Stimulated activated CD8-positive, alpha-beta memory T cell treated with anti-CD3 and anti-CD28 coated beads, Interleukin-12 subunit alpha, Interleukin-12 subunit beta, amount 100 ng/mL, for 24 hours (primary cell): Measurements from ENCODE around the gene SMIM15.
"Not testable (repeated sequence)": the region's sequence is repeated elsewhere in the genome, so short reads cannot be mapped to it uniquely, and the experiment has no call there.

Source experiments
- DNase-seq: peaks from one replicate; pipeline ENCODE4 v3.0.0-alpha.2; 2020; ENCODE audit errors: extremely low read depth

SMIM15 gene

DNA sequence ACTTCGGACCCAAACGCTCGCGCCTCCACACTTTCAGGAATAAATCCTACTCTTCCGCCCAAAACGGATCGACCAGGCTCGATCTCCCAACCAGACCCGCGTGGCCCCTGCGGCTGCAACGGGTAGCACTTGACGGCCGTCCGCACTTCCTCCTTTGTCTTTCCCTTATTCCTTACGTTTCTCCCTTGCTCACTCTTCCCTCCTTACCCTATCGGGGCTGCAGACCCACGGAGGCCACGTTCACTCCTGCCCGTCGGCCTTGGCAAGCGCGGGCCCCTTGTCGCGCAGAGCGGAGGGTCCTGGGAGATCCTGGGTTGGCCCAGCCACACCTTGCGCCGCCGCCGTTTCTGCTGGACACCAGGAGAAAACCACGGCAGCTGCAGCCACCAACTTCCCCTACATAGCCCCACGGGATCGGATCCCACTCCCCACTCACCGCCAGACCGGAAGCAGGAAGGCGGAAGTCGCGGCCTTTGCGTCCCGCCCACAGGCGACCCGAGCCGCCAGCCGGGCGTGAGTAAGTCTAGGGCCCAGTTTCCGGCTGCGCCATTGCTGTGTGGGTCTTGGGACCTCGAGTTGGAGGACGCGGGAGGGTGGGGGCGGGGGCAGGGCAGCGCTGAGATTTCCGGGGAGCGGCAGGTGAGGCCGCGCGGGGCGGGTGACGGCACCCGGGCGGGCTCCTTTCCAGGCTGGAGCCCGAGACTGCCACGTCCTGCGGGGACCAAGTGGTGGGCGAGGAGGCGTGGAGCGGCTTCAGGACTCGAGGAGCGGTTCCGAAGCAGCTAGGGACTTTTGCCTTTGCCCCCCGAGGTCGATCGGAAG, at the start of gene SMIM15:
Gene SMIM15, minus strand, starts transcription at position 459 of the 822 bp plus-strand sequence. CDS start 2,297 bp downstream, outside the sequence.
- DNase-seq = peak; percentile 59

GRCh38 chr5:61207884-61208283, 45.6 kb upstream of the SMIM15 start:
- no peak for DNase-seq

- DNase-seq = no peak
Observed at GRCh38 chr5:61205013-61205412, 42.7 kb upstream of the SMIM15 start.

- no peak for DNase-seq
Observed at GRCh38 chr5:61202213-61202612, 39.9 kb upstream of the SMIM15 start.

GRCh38 chr5:61200582-61201155, 38.4 kb upstream of the SMIM15 start:
- DNase-seq = no peak

DNA sequence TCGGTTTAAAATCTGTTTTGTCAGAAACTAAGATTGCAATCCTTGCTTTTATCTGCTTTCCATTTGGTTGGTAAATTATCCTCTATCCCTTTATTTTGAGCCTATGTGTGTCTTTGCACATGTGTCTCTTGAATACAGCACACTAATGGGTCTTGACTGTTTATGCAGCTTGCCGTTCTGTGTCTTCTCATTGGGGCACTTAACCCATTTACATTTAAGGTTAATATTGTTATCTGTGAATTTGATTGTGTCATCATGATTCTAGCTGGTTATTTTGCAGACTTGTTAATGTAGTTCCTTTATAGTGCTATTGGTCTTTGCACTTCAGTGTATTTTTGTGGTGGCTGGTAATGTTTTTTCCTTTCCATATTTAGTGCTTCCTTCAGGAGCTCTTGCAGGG, 36.3 kb upstream of the SMIM15 start:
- DNase-seq = no peak

DNA sequence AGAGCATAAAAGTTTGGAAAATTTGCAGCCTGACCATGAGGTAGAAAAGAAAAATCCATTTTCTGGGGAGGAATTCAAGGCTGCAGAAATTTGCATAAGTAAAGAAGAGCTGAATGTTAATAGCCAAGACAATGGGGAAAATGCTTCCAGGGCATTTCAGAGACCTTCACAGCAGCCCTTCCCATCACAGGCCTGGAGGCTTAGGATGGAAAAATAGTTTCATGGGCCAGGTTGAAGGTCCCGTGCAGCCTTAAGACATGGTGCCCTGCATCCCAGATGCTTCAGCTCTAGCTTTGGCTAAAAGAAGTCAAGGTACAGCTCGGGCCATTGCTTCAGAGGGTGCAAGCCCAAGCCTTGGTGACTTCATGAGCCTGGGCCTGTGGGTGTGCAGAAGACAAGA, 25.6 kb upstream of the SMIM15 start:
- DNase-seq = not testable (repeated sequence)

DNA sequence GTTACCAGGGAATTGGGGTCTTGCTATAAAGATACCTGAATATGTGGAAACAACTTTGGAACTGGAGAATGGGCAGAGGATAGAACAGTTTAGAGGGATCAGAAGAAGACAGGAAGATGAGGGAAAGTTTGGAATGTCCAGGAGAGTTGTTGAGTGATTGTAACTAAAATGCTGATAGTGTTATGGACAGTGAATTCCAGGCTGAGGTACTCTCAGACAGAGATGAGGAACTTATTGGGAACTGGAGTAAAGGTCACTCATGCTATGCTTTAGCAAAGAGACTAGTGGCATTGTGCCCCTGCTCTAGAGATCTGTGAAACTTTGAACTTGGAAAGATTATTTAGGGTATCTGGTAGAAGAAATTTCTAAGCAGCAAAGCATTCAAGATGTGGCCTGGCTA, 25.1 kb upstream of the SMIM15 start:
- DNase-seq = not testable (repeated sequence)

DNA sequence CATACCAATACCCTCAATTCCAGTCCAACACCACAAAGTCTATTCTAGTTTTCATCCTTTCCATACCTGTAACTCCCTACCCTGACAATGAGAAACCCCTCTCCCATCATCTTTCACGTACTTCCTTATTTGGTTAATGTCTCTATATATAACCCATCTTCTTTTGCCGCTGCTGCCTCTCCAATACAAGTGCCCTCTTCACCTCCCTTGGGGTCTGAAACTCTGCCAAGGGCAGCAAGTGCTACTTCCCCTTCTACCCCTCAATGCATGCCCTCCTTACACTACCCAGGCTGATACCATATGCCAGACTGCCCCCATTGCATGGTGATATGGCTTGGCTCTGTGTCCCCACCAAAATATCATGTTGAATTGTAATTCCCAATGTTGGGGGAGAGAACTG, 24.4 kb upstream of the SMIM15 start:
- no peak for DNase-seq

DNA sequence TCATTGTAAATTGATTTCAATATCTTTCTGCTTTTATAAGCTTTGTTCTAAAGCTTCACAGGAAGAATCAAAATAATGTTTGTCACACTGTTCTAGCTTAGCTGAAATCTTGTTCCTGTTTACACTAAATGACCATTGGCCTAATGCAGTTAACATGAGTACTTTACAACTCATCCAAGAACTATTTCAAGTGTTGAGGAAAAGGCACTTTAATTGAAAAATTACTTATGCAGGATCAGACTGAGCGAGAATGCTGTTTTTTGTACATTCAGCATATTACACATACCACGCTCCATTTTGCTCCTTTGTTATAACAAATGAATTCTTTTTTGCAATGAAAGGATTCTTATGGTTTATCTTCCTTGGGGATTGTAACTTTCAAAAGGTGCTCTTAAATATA, 22.4 kb upstream of the SMIM15 start:
- no peak for DNase-seq

DNA sequence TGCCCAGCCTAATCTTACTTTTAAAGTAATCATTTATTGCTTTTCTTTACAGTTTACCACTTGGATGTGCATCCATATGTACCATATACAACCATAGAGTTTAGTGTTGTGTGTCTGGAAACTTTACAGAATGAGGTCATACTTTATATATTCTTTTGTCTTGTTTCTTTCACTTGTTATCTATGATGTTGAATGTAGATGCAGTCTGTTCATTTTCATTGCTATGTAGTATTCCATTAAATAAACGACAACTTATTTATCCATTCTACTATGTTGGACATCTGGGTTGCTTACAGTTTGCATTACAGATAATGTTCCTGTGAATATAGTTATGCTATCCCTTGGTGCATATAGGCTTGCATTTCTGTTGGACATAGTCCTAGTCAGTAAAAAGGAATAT, 21.3 kb upstream of the SMIM15 start:
- no peak for DNase-seq

DNA sequence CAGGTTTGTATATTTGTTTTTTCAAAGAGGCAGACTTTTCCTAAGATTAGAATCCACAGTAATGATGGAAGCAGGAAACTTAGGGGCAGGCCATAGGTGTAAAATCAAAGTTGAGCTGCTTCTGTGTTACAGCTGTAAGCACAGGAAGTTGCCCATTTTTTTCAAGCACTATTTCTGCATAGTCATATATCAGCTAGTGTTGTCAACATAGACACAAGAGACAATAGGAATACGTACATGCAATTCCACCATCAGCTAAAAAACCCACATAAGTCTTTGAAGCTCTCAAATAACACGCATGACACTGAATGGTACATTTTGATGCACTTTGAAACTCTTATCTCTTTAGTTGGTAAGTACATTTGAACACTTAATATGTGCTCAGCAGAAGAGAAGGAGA, 20.2 kb upstream of the SMIM15 start:
- no peak for DNase-seq

DNA sequence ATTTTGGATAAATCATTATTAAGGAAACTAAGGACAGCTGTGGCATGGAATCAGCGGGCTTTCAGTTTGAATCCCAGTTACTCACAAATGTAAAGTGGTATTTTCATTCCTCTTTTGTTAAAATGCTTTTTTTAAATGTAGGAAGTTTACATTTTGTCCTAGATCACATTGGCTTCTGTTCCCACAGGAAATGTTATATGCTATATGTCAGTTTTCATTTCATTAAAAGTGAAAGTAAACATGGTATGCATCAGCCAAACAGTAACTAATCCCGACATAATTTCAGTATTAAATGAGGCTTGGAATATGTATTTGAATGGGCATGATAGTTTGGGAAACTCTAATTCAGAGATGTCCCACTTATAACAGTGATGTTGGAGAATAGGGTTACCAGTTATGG, 18.6 kb upstream of the SMIM15 start:
- no peak for DNase-seq

DNA sequence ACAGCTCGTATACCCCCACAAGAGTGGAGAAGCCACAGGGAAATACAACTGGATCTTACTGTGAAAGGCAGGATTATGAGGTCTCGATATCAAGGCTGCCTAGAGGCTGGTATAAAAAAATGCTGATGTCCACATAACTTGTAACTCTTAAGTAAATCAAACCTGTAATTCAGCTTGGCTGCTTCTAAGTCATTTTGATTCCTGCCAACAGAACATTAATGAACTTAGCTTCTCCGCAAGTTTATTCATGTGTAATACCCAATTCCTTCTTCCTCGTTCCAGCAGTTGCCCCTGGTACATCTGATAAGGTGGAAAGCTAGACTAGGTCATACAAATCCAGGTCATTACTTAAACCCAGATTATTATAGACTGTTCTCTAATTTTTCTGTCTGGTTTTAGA, 16.4 kb upstream of the SMIM15 start:
- DNase-seq = no peak

DNA sequence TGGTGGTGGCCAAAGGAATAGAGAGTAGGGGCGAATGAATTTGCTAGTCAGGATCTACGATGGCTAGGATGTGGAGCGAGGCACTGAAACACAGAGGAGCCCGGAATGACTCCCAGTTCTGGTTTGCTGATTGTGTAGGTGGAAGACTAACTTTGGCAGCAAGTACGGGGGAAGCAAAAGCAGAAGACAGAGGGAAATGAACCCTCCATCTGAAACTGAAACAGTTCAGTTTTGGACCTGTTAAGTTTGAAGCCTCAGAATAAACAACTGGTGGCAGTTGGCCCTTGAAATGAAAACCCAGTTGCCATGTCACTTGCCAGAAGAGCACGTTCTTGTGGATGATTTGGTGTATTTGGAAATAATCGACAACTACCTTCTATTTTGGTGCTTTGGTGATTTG, 15.4 kb upstream of the SMIM15 start:
- no peak for DNase-seq

- DNase-seq = no peak
Observed at GRCh38 chr5:61177070-61177469, 14.8 kb upstream of the SMIM15 start.

GRCh38 chr5:61176631-61177030, 14.4 kb upstream of the SMIM15 start:
- DNase-seq = no peak

GRCh38 chr5:61171479-61171878, 9.2 kb upstream of the SMIM15 start:
- no peak for DNase-seq

GRCh38 chr5:61168951-61169350, 6.7 kb upstream of the SMIM15 start:
- DNase-seq = no peak

- no peak for DNase-seq
Observed at GRCh38 chr5:61167382-61167781, 5.1 kb upstream of the SMIM15 start.

GRCh38 chr5:61163905-61164304, 1.6 kb upstream of the SMIM15 start:
- DNase-seq = no peak

- DNase-seq = no peak
Observed at GRCh38 chr5:61162832-61163567, 732 bp upstream of the SMIM15 start.

- no peak for DNase-seq
Observed at GRCh38 chr5:61160497-61160896, 1.8 kb downstream of the SMIM15 start.
